Endothelial cell of umbilical vein (primary cell): ENCODE measurements around the gene KIZ. TPM values are rescaled to one million over a fixed set of nuclear protein-coding genes. Genes with fewer than 3 reads are reported as not detected.

Experiments used
- BruUV-seq: library from RNA; stranded (reverse); fragments of 400-500 nt; replicated peaks from 2 replicates; lab custom pipeline; 2021; lab: Mats Ljungman, UMichigan
- CTCF ChIA-PET: fragments of 300-600, 350-600 bp; sonication (Branson Sonifier 250); formaldehyde crosslinking; loops from one replicate; lab custom pipeline; 2021; ENCODE audit warnings: antibody characterized with exemption, inconsistent platforms; lab: Charles Lee
- POLR2A ChIA-PET: fragments of 300-600, 350-600 bp; sonication (Branson Sonifier 250); formaldehyde crosslinking; loops from one replicate; lab custom pipeline; 2021; ENCODE audit warnings: antibody characterized with exemption, inconsistent platforms; lab: Charles Lee
- DNase-seq: peaks from one replicate; pipeline ENCODE4 v3.0.0-alpha.2; 2011; ENCODE audit warnings: low read depth, low spot score
- FAIRE-seq: peaks from 2 replicates; lab custom pipeline; 2011; peaks lifted over from hg19 to GRCh38; lab: Jason Lieb, UNC
- H2AFZ ChIP-seq: 2 replicates; pipeline ENCODE4 v1.6.0; 2012; ENCODE audit warnings: low read depth, low read length, control low read depth, inconsistent platforms
- H3K27ac ChIP-seq: 2 replicates; pipeline ENCODE4 v1.5.1; 2011; ENCODE audit warnings: low read depth, mild to moderate bottlenecking, control low read depth, low read length, moderate library complexity; ENCODE audit not compliant: insufficient read depth
- H3K27me3 ChIP-seq, 2 experiments: 2 replicates each; pipeline versions ENCODE4 v1.6.0 to v1.6.1; 2011; ENCODE audit warnings: low read length in 2 of 2, mixed read lengths in 1 of 2; ENCODE audit not compliant: control insufficient read depth in 2 of 2, insufficient read depth in 2 of 2
- H3K36me3 ChIP-seq, 2 experiments: 2 replicates in 1 of 2; 3 replicates in 1 of 2; pipeline ENCODE4 v1.5.1; 2011; ENCODE audit warnings: low read length in 2 of 2, mild to moderate bottlenecking in 1 of 2, moderate library complexity in 1 of 2; ENCODE audit not compliant: control insufficient read depth in 2 of 2, insufficient read depth in 2 of 2; ENCODE audit errors: extremely low read depth in 1 of 2
- H3K4me1 ChIP-seq: 3 replicates; pipeline ENCODE4 v1.5.1; 2011; ENCODE audit warnings: mild to moderate bottlenecking, low read length; ENCODE audit not compliant: control insufficient read depth, insufficient read depth; ENCODE audit errors: extremely low read depth
- H3K4me2 ChIP-seq: 2 replicates; pipeline ENCODE4 v1.6.1; 2011; ENCODE audit warnings: low read length, control low read depth, mixed read lengths; ENCODE audit not compliant: insufficient read depth
- H3K4me3 ChIP-seq, 3 experiments: fragments of 200-600 bp in 1 of 3; sonication (generic), shearing (Covaris generic) in 1 of 3; replicated peaks in 1 of 3; 2 replicates each; pipeline ENCODE4 v1.5.1; 2011 to 2016; ENCODE audit warnings: control low read depth in 3 of 3, low read length in 3 of 3, mild to moderate bottlenecking in 2 of 3, inconsistent platforms in 1 of 3, low read depth in 1 of 3, moderate library complexity in 1 of 3; ENCODE audit not compliant: insufficient read depth in 1 of 3
- H3K79me2 ChIP-seq: 2 replicates; pipeline ENCODE4 v1.6.0; 2012; ENCODE audit warnings: low read length, inconsistent platforms; ENCODE audit not compliant: control insufficient read depth, insufficient read depth
- H3K9ac ChIP-seq: replicated peaks from 2 replicates; pipeline ENCODE3; 2011; ENCODE audit warnings: low read length, control low read depth; ENCODE audit not compliant: insufficient read depth; ENCODE audit errors: extremely low read depth
- H3K9me1 ChIP-seq: replicated peaks from 3 replicates; pipeline ENCODE4 v1.6.0; 2011; ENCODE audit warnings: mild to moderate bottlenecking, low read length; ENCODE audit not compliant: control insufficient read depth, insufficient read depth; ENCODE audit errors: extremely low read depth
- H3K9me3 ChIP-seq: replicated peaks from 2 replicates; pipeline ENCODE4 v1.5.1; 2012; ENCODE audit warnings: low read length, inconsistent platforms; ENCODE audit not compliant: control insufficient read depth, insufficient read depth
- H4K20me1 ChIP-seq: replicated peaks from 2 replicates; pipeline ENCODE3; 2011; ENCODE audit warnings: mild to moderate bottlenecking, low read length; ENCODE audit not compliant: control insufficient read depth, insufficient read depth; ENCODE audit errors: extremely low read depth
- CTCF ChIP-seq, 2 donors: IDR thresholded peaks; 1 replicate in 1 of 2; 2 replicates in 1 of 2; pipeline ENCODE4 v1.5.1; 2011; ENCODE audit warnings: low read length in 2 of 2, mild to moderate bottlenecking in 2 of 2, moderate library complexity in 2 of 2, control low read depth in 1 of 2, inconsistent platforms in 1 of 2, low read depth in 1 of 2; ENCODE audit not compliant: insufficient read depth in 1 of 2; ENCODE audit errors: extremely low read depth in 1 of 2
- EZH2 ChIP-seq: IDR thresholded peaks from 2 replicates; pipeline ENCODE4 v1.6.1; 2012; ENCODE audit warnings: borderline replicate concordance, low read depth, mild to moderate bottlenecking, moderate library complexity, low read length, inconsistent platforms; ENCODE audit not compliant: severe bottlenecking
- FOS ChIP-seq: IDR thresholded peaks from 2 replicates; pipeline ENCODE4 v1.6.1; 2011; ENCODE audit warnings: mild to moderate bottlenecking, low read length, moderate library complexity, borderline replicate concordance; ENCODE audit not compliant: insufficient read depth
- GATA2 ChIP-seq: IDR thresholded peaks from 2 replicates; pipeline ENCODE4 v1.7.0; 2011; ENCODE audit warnings: low read depth, mild to moderate bottlenecking, moderate library complexity, mixed read lengths, low read length; ENCODE audit not compliant: insufficient read length, insufficient read depth
- JUN ChIP-seq: IDR thresholded peaks from 2 replicates; pipeline ENCODE4 v1.6.1; 2011; ENCODE audit warnings: borderline replicate concordance, low read depth; ENCODE audit not compliant: insufficient read length, insufficient read depth
- MAX ChIP-seq: IDR thresholded peaks from 2 replicates; pipeline ENCODE4 v1.6.1; 2011; ENCODE audit not compliant: insufficient read depth, insufficient read length
- MYC ChIP-seq: IDR thresholded peaks from one replicate; pipeline ENCODE4 v1.6.1; 2011; ENCODE audit warnings: mild to moderate bottlenecking, low read depth, low read length
- POLR2A ChIP-seq: IDR thresholded peaks from 2 replicates; pipeline ENCODE4 v1.6.1; 2012; ENCODE audit warnings: low read depth, mild to moderate bottlenecking, control low read depth, low read length
- POLR2AphosphoS5 ChIP-seq: IDR thresholded peaks from 2 replicates; pipeline ENCODE4 v1.6.1; 2012; ENCODE audit warnings: low read depth, mild to moderate bottlenecking, control low read depth, low read length, moderate library complexity; ENCODE audit not compliant: insufficient read depth
- dilution Hi-C: fragments of 300-500 bp; cut with MboI; formaldehyde crosslinking; loops from one replicate; pipeline ENCODE4 v1.15.0; 2019; ENCODE audit warnings: low sequenced_read_pairs; ENCODE audit not compliant: extremely low pct_ligation_motif_present
- intact Hi-C: fragments of 100-400 bp; cut with micrococcal nuclease; formaldehyde crosslinking; loops from one replicate; pipeline ENCODE4 v1.10.0; 2022
- polyA plus RNA-seq, 4 experiments: library from polyadenylated mRNA; depleted of rRNA in 3 of 4; stranded (reverse) in 3 of 4; unstranded in 1 of 4; fragments of >200 nt; gene quantifications; 2 replicates each; pipeline versions ENCODE4 v1.2.1 to v1.2.3, GENCODE V29; 2011 to 2012; ENCODE audit warnings: missing spikeins in 1 of 4
- total RNA-seq: library from RNA; stranded (reverse); gene quantifications from 2 replicates; pipeline ENCODE4 v1.2.3, GENCODE V29; 2021

KIZ gene
- total and polyA plus RNA-seq, 2 donors (not counting 3 experiments of a cell fraction or from before 2014, with no cell fraction given): 3.9 to 7.3 TPM

GRCh38 chr20:21269772-21270171 is 143.9 kb downstream of the KIZ start:
- H3K9me1 ChIP-seq: no peaks in the 10 kb centered on the region
- no peak overlapping the region for H3K9ac ChIP-seq
- no peak overlapping the region for H3K27ac ChIP-seq
- H3K4me2 ChIP-seq: no peak overlapping the region
- intact Hi-C loops: no loop called here
- FAIRE-seq (no peak), DNase-seq (no peak)
- dilution Hi-C loops: no loop called here
- H3K36me3 ChIP-seq: no peaks in the 10 kb centered on the region
- H4K20me1 ChIP-seq: no peaks in the 10 kb centered on the region
- ChIA-PET POLR2A (no interaction called here), CTCF (no interaction called here)
- peaks cover 0 to 3% of the 10 kb centered on the region in 2 experiments for H3K27me3 ChIP-seq
- no peaks in the 10 kb centered on the region for H3K79me2 ChIP-seq
- no peaks in the 10 kb centered on the region for H3K4me1 ChIP-seq
- H3K4me3 ChIP-seq: no peak overlapping the region
- TF ChIP-seq JUN (no peak), POLR2AphosphoS5 (no peak), POLR2A (no peak), FOS (no peak), CTCF (IDR thresholded peaks at IDR 0.05; ENCODE audit: extremely low read depth in 1 of 2, insufficient read depth in 1 of 2, low read depth in 1 of 2, low read length in 2 of 2) (no peak), GATA2 (no peak), EZH2 (no peak), MYC (no peak), MAX (no peak)
- no peak overlapping the region for H2AFZ ChIP-seq
- no TSS peak for BruUV-seq
- H3K9me3 ChIP-seq: no peaks in the 10 kb centered on the region
